DMS53 treated with DMSO at 0.1 percent for 48 hours (cell line): ENCODE measurements around the gene SHB.

Source experiments
- DNase-seq: peaks from one replicate; lab custom pipeline; 2025; ENCODE audit not compliant: unreplicated experiment; lab: John Stamatoyannopoulos, UW

Gene SHB

DNA sequence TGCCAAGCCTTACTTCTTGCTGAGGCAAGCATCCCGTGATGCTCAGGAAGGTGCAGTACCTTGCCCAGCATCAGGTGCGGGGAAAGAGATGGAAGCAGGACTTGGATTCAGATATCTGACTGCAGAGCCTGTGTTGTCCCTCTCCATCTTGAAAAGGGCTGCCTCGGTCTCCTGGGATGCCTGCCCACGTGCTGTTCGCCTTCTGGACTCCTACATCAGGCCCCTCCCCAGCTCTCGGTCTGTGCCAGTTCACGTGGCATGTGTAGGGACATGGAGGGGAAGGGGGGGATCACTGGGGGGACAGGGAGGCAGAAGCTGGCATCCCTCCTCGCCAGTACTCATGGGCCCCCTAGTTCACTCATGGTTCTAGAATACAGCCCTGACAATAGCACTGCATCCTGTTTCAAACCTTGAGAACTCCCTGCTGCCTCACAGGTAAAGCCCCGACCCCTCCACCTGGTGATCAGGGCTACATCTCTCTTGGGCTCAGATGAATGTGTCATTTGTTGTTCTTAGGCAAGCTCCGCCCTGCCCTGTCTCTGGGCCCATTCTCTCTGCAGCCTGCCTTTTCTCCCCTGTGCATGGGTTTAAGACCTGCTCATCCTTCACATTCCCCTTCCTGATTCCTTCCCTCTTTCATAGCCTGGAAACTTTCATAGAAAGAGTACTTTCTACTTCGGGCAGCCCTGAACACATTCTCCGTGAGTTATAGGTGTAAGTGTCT, 126.2 kb downstream of the SHB start:
- DNase-seq = no peak

DNA sequence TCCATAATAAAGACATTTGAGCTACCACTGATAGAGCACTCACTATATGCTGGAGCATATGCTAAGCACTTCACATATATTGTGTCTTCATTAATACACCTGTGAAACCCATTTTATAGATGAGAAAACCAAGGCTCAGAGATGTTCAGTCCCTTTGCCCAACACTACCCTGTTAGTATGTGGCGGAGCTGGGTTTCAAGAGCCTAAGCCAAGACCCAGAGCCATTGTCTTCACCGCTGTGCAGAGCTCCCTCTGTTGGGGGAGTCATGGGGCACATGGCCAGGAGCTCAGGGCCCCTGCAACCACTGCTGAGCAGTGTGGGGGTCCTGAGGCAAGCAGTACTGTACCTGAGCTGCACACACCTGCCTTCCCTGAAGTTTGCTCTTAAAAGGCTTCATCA, 127.8 kb downstream of the SHB start:
- DNase-seq = no peak

DNA sequence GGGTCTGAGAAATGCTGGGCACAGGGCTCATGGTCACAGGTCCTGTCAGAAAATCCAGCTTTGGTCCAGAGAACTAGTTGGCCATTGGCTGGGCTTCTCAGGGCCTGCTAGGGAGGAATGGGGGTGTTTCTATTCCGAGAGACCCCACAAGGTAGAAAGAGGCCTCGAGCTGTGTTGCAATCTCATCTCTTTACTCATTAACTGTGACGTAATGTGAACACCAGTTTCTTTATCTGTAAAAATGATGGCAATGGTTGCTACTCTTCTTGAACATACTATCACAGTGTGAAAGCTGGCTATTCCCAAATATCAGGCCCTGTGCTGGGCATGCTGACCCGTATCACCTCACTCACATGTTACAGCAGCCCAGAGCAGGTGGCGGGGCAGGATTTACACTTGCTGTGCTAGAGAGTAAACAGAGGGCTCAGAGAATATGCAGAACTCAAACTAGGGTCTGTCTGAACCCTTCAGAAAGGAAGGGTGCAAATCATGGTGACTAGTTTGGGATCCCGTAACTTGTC, 129.4 kb downstream of the SHB start:
- DNase-seq = no peak

DNA sequence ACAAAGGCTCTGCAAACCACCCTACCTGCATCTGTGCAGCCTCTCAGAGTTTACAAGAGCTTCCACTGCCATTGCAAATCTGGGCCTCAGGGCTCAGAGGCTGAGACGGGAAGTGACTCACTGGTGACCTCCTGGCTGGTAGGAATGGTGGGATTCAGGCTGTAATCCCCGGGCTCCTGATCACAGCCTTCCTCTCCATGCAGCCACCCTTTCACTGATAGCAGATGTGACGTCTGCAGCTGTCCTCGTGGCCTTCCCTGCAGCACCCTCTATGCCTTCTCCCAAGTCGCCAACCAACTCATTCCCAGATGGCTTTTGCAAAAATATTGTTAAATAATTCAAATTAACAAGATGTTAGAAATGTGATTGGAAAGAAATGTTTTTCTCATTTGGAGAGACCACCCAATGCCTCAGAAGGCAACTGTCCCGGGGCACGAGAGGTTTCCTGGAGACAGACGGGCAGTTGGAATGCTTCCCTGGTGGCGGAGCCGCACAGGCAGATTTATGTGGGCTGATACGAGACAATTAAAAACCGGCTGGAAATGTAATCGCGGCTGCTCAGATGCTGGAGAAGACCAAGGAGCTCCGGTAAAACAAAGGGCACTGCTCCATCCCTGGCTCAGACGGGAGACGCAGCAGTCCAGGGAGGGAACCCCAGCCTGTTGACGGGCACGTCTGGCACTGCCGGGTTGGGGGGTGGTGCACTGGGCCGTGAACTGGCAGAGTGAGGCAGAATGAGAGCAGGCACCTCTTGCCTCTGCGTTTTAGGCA, 130.7 kb downstream of the SHB start:
- DNase-seq = no peak

DNA sequence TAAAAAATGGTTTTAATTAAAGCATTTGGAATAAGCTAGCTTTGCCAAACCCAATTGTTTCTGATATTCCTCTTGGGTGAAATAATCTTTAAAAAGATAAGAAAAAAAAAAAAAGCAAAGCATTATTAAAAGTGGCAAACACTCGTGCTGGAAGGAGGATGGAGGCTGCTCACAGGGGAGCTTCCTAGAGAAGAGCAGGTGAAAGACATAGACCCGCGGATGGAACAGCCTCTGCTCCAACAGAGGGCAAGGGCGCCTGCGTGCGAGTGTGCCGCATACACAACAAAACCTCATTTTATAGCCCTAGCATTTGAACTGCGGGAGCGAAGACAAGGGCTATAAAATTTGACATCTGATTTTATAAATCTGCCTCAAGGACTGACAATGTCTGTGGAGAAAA, 131.7 kb downstream of the SHB start:
- no peak for DNase-seq

DNA sequence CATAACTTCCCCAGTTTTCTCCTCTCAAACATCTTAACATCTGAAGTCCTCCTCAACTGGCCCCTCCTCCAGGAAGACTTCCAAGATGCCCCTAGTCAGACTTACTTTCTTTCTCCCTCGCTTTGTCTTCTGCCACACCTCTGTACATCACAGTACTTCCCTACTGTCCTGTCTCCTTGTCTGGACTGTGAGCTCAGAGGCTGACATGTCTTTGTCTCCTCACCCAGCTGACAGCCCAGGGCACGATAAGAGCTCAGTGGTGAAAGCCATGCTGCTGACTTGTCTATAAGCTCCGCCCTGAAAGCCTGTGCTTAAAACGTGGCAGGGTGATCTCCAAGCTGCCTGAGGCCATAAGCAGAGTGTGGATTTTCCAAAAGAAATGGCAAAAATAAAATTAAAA, 132.1 kb downstream of the SHB start:
- no peak for DNase-seq

DNA sequence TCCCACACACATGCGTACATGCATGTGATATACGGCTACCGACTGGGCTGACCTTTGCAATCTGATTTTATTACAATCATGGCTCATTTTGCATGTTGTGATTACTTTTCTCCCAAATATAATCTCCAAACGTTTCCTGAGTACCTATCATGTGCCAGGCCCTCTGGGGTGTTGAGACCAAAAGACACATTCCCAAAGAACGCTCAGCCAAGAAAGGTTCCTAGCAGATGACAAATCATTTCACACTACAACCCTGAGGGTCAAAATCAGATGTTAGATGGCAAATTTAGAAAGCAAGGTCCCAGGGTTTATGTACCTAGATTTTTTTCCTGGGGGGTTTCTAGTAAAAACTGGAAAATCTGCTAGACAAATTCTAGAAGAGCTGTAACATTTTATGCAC, 132.7 kb downstream of the SHB start:
- DNase-seq = no peak

DNA sequence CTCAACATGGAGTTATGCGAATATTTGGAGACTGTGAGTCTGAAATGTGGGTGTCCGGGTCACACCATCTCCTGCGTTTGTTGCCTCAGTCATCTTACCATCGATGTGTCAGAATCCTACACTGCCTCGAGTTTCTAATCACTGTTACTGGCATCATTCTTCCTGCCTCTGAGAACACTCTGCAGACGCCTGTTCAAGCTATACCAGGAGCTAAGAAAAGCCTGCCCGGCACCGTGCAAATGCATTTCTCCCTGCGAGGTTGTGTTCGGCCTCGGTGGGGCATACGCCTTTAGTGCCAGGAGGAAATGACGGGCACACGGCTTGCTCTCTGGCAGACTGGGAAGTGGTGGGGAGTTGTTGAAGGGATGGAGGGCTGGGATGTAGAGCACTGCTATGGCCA, 133.9 kb downstream of the SHB start:
- no peak for DNase-seq

DNA sequence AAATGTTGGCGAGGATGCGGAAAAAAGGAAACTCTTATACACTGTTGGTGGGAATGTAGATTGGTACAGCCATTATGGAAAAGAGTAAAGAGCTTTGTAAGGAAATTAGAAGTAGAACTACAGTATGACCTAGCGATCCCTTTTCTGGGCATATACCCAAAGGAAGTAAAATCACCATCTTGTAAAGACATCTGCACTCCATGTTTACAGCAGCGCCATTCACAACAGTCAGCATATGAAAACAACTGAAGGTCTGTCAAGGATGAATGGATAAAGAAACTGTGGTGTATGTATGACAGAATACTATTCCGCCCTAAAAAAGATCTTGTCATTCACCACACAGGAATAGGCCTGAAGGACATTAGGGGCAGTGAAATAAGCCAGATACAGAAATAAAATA, 137.4 kb downstream of the SHB start:
- no peak for DNase-seq

DNA sequence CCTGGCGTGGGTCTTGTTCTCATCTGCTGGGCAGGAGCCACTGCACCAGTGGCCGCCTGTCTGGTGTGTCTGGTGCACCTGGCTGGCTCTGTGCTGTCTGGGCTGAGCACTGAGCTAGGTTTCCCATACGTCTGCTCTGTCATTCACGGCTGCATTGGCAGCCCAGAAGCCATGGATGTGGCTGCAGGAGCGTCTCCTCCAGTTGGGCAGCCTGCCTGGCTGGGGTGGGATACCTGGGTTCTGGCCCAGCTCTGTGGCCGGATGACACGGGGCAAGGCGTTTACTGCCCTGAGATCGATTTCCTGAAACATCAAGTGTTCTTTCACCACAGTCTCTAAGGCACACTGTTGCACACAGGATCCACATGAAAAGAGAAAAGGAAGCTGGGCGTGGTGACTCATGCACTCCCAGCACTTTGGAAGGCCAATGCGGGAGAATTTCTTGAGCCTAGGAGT, 139.6 kb downstream of the SHB start:
- DNase-seq = no peak

DNA sequence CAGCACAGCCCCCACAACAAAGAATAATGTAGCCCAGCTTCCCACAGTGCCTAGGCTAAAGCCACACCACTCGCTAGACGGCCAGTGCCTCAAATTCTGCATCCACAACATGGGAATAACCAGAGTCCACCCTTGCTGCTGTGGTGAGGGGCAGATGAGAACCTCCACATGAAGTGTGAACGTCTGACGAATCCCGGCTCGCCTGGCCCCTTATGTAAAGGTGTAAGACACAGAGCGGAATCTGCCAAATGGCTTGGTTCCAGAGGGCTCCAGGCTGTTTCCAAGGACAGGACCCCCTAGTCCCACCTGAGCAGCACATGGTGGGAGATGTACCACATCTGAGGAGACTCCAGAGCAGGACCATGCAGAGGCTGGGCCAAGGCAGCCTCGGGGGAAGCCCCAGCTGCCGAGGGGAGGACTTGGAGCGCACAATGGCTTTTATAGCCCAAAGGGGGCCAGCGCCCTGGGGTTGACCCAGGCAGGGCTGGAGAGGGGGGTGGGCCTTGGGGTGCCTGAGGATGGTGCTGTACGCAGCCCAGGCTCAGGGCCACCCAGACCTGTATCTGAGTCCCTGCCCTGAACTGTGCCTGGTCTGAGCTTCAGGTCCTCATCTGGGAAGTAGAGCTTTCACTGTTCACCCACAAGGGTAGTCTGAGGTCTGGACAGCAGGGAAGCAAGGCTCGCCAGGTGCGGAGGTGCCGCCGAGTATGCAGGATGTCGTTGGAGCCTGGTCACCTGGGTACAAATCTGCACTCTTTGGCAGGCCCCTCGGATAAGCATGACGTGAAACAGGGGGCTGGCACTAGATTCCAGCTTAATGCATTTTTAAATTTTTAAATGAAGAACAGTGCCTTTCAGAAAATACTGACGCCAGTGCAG, 140.2 kb downstream of the SHB start:
- DNase-seq = no peak

DNA sequence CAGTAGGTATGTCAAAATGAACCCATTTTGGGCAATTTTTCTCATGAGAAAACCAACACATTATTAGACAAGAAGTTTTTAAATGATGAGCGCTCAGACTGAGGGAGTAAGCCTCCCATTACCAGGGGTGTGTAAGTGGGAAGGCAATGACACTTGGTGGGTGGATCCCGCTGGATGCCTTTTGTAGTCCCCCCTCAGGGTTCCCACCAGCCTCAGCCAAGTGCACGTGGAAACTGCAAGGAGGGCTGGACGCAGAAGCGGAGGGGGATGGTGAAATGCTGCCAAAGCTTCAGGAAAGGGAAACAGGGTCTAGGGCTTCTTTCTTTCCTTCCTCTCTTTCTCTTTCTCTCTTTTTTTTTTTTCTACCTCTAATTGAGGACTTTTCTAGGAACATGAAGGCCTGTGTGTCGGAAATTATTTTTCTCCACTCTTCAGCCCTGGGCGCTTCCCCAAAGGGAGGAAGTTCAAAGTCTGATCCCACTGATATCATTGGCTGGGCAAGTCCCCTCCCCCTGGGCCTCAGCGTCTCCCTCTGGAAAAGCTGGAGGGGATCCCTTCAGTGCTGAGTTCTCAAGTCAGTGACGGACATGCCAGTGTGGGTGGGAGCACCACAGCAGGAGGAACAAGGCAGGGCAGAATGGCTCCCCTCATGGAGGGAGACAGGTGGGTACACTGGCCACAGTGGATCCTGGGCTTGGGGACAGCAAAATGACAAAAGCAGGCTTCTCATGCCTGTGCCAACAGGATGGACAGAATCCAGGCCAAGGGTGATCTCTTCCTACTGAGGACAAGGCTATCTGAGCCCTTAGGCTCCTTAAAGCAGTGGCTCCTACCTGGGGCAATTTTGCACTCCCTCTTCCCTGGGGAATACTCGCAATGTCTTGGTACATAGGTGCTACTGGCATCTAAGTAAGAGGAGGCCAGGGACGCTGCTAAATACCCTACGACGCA, 141.2 kb downstream of the SHB start:
- DNase-seq = no peak

DNA sequence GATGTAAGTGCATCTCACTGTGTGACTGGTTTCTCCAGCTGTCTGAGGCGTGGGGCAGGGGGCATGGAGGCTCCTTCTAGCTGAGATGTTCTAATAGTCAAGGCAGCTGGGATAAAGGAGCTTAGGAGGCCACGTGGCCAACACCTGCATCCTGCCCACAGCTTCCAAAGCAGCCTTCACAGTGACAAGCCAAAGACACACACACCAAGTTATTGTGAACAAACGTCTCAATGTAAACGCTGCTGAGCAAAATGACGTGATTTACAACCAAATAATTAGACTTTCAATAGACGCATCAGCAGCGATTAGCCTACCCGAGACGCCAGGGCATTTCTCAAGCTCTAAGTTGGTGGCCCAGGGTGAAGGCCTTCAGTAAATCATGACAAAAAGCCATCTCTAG, 141.9 kb downstream of the SHB start:
- DNase-seq = no peak

DNA sequence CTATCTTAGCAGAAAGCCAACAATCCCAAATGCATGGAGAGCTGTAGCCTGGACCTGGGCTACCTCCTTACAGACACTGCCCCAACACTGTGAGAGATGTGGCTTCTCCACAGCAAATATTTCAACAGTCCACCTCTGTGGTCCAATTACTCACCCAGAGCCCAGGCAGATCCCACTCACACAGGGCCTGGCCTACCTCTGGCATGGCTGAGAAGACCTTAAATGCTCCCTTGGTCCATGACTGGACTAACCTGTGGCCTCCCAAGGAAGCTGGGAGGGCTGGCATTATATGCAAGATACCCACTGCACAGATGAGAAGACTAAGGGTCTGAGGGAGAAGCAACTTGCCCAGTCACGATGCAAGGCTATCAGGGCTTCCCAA, 142.3 kb downstream of the SHB start:
- DNase-seq = no peak

DNA sequence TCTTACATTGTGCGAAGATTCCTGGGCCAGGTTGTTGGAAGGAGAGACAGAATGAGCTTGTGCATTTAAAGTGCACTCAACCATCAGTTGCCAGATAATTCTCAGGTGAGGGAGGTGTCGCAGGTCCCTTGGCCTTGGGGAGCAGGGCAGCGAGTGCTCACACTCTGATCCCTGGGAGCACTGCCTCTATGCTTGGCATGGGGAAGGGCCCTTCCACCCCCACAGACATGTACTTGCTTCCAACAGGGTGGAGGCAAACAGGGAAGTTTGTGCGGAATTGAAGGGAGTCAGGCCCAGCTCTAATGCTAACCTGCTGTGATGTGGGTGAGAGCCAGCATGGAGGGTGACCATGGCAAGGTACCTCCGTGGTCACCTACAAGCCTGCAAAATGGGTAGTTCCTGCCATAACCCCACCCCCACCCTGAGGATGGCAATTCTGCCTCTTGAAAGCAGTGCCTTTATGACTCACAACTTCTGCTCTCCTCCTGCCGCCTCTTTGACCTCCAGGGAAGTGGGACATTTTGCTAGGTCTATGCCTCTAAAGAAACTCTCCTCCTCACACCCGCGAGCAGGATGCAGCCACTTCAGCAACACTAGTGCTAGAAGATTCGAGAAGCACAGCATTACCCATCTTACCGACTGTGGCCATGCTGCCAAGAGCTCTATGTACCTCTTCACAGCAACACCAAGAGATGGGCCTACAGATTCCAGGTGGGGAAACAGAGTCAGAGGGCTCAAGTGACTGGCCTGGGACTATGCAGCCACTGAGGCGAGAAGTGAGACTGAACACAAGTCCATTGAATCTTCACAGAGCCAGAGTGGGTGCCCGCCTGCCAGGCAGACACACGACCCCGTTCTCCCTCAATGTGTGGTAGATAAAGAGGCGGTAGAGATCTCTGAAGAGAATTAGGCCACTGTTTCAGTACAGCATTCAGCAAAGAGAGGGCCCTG, 143.0 kb downstream of the SHB start:
- no peak for DNase-seq

DNA sequence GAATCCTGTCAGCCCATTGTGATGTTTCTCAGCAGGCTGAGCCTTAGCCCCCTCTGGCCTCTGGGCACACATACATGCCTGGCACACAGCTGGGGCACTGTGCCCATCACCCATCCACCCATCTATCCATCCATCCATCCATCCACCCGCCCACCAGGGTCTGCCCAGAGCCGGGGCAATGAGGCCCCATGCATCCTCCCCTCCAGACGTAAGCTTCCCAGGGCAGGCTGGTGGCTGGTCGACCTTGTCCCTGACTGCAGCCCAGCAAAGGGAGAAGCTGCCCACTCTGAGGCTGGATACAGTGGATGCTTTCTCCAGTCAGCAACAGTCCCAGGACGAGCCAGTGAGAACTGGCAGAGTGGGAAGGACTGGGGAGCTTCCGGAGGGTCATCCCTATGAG, 144.0 kb downstream of the SHB start:
- no peak for DNase-seq

DNA sequence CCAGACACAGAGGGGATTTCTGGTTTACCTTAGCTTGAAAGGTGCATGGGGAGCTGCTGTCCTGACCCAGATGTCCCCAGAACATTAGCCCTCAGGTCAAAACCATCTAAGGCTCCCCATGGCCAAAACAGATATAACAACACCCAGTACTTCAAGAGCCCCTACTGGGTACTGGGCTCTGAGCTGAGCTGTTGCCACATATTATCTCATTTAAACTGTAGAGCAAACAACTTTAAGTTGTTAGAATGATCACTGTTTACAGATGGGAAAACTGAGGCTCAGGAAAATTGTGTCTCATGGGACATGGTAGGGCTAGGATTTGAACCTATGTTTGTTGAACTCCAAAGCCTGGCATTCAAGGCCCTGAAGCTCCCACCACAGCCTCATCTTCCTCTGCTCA, 144.5 kb downstream of the SHB start:
- DNase-seq = no peak

DNA sequence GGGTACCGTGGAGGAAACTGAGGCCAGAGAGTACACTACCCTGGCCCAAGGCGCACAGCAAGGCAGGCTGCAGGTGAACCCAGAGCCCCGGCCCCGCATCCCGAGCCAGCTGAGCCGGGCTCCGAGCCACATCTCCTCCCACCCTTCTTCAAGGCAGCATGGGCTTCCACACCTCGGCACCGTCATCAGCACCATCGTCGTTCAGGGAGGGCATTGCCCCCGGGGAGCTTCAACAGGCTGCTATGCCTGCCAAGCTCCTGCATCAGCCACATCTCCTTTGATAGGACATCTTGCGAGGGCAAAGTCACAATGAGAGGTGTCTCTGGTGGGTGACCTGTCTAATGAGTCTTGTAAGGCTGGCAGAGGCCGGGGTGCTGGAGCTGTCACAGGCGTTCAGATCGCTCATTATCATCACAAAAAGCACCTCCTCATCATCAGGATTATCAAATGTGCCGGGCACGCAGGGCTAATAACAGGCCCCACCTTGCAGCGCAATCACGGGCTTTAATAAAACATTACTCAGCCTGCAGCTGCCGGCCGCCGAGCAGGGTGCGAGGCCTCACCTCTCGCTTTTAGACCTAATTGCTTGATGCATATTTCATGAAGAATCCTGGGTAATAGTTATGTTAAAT, 145.1 kb downstream of the SHB start:
- no peak for DNase-seq
